PC-9 (cell line): ENCODE data around the gene DCAF12L1. TPM values are rescaled to one million over a fixed set of nuclear protein-coding genes. Genes with fewer than 3 reads are reported as not detected.

Experiments used
- BruUV-seq: library from RNA; stranded (reverse); fragments of 400-500 nt; replicated peaks from 2 replicates; lab custom pipeline; 2021; lab: Mats Ljungman, UMichigan
- CTCF ChIA-PET: fragments of 300-600 bp; sonication (Branson Sonifier 250); formaldehyde crosslinking; loops from one replicate; lab custom pipeline; 2022; ENCODE audit warnings: antibody characterized with exemption; lab: Charles Lee
- POLR2A ChIA-PET: fragments of 300-600 bp; sonication (Branson Sonifier 250); formaldehyde crosslinking; loops from one replicate; lab custom pipeline; 2022; ENCODE audit warnings: antibody characterized with exemption; ENCODE audit not compliant: unreplicated experiment; lab: Charles Lee
- DNase-seq, 2 experiments: peaks; one replicate each; pipeline versions ENCODE4 v3.0.0 to v3.0.0-alpha.2; 2015 to 2022; ENCODE audit warnings: mixed read lengths in 1 of 2
- H2AFZ ChIP-seq: fragments of 200-600 bp; sonication (generic); 2 replicates; pipeline ENCODE4 v1.8.1; 2017; ENCODE audit warnings: antibody characterized with exemption
- H3F3A ChIP-seq: fragments of 200-600 bp; sonication (generic); 2 replicates; pipeline ENCODE4 v1.8.1; 2017; ENCODE audit warnings: antibody characterized with exemption, mild to moderate bottlenecking, low read depth; ENCODE audit not compliant: insufficient read depth
- H3K27ac ChIP-seq: fragments of 200-600 bp; sonication (generic); 2 replicates; pipeline ENCODE4 v1.6.1; 2016; ENCODE audit warnings: mixed run types
- H3K27me3 ChIP-seq: fragments of 200-600 bp; sonication (generic); 2 replicates; pipeline ENCODE4 v1.6.1; 2016; ENCODE audit warnings: low read depth, mixed run types; ENCODE audit not compliant: insufficient read depth
- H3K36me3 ChIP-seq: fragments of 200-600 bp; sonication (generic); 2 replicates; pipeline ENCODE4 v1.6.1; 2016; ENCODE audit warnings: low read depth, mixed run types
- H3K4me1 ChIP-seq: fragments of 200-600 bp; sonication (generic); replicated peaks from 2 replicates; pipeline ENCODE4 v1.6.1; 2016; ENCODE audit warnings: mixed run types; ENCODE audit not compliant: insufficient read depth
- H3K4me2 ChIP-seq: fragments of 200-600 bp; sonication (generic); 2 replicates; pipeline ENCODE4 v1.6.1; 2017; ENCODE audit warnings: mixed run types
- H3K4me3 ChIP-seq: fragments of 200-600 bp; sonication (generic); 2 replicates; pipeline ENCODE4 v1.6.1; 2016; ENCODE audit warnings: mixed run types
- H3K79me2 ChIP-seq: fragments of 200-600 bp; sonication (generic); 2 replicates; pipeline ENCODE4 v1.6.1; 2017; ENCODE audit warnings: low read depth, mixed run types
- H3K9me2 ChIP-seq: fragments of 200-600 bp; sonication (generic); 2 replicates; pipeline ENCODE4 v1.8.1; 2017; ENCODE audit warnings: mild to moderate bottlenecking; ENCODE audit not compliant: insufficient read depth
- H3K9me3 ChIP-seq: fragments of 200-600 bp; sonication (generic); 2 replicates; pipeline ENCODE4 v1.8.1; 2016; ENCODE audit warnings: low read depth; ENCODE audit not compliant: insufficient read depth
- H4K20me1 ChIP-seq: fragments of 200-600 bp; sonication (generic); 2 replicates; pipeline ENCODE4 v1.8.1; 2017; ENCODE audit not compliant: insufficient read depth
- CTCF ChIP-seq: fragments of 200-600 bp; sonication (generic); conservative IDR thresholded peaks from 2 replicates; pipeline ENCODE4 v1.6.1; 2017; ENCODE audit warnings: mixed run types, antibody characterized with exemption, mild to moderate bottlenecking, moderate library complexity
- EZH2 ChIP-seq: fragments of 200-600 bp; sonication (generic); IDR thresholded peaks from 2 replicates; pipeline ENCODE4 v1.8.0; 2017; ENCODE audit warnings: antibody characterized with exemption, low read depth
- intact Hi-C: fragments of 100-400 bp; cut with micrococcal nuclease; formaldehyde crosslinking; loops from one replicate; pipeline ENCODE4 v1.10.0; 2022; ENCODE audit not compliant: unreplicated experiment
- total RNA-seq: library from RNA; stranded (reverse); gene quantifications from 2 replicates; pipeline ENCODE4 v1.2.3, GENCODE V29; 2021

DCAF12L1 gene
- total RNA-seq, 1 experiment from 2014 or later = not detected

DNA sequence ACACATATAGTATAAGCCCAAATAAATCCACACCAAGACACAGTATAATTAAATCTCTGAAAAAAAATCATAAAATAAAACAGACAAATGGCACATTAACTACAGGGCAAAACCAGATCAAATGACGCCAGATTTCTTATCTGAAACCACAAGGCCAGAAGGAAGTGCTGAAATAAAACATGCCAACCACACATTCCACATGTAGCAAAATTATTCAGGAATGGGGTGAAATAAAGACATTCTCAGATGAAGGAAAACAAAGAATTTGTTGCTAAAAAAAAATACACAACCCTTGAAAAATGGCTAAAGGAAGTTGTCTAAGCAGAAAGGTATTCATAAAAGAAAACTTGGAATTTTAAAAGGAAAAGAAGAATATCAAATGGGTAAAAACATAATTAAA is 4.5 kb upstream of the DCAF12L1 start:
- no TSS peak for BruUV-seq
- Histone ChIP-seq H3K27me3 (no peaks in the 10 kb centered on the region), H2AFZ (no peak overlapping the region), H3K36me3 (no peaks in the 10 kb centered on the region), H3K4me2 (no peak overlapping the region), H3K27ac (no peak overlapping the region), H3K4me3 (no peak overlapping the region), H4K20me1 (no peaks in the 10 kb centered on the region), H3K9me2 (no peaks in the 10 kb centered on the region), H3K79me2 (no peaks in the 10 kb centered on the region), H3K9me3 (no peaks in the 10 kb centered on the region), H3F3A (no peaks in the 10 kb centered on the region), H3K4me1 (no peaks in the 10 kb centered on the region)
- intact Hi-C loops = no loop called here
- DNase-seq = no peak
- POLR2A ChIA-PET = no interaction called here
- TF ChIP-seq EZH2 (no peak), CTCF (no peak)
- CTCF ChIA-PET = no interaction called here

DNA sequence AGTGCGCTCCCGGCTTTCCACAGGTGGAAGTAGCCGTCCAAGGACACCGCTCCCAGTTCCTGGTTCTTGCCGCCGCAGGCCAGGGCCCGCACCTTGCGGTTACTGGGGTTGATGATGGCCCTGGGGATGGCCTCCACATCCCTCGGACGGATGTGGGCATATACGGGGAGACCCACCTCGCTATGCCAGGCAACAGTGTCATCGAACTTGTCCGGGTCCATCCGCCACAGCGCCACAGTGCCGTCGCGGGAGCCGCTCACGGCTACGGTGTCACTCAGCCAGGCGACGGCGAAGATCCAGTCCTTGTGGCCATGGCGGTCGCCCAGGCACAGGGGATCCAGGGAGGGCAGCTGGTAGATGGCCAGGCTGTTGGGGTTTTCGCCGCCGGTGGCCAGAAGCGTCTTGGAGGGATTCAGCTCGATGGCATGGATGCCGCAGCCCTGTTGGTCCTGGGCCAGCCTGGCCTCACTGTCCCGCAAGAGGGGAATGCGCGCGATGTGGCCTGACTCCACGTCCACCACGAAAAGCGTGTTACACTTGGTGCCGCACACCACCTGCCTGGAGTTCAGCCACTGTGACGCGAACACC is 795 bp downstream of the DCAF12L1 start:
- H3K9me3 ChIP-seq = no peaks in the 10 kb centered on the region
- TF ChIP-seq CTCF = no peak
- TF ChIP-seq EZH2 = no peak
- no peak overlapping the region for H3K4me3 ChIP-seq
- DNase-seq = no peak
- no peak overlapping the region for H2AFZ ChIP-seq
- intact Hi-C loops = no loop called here
- H3K36me3 ChIP-seq = no peaks in the 10 kb centered on the region
- H3K79me2 ChIP-seq = no peaks in the 10 kb centered on the region
- no peak overlapping the region for H3K4me2 ChIP-seq
- H3K27ac ChIP-seq = no peak overlapping the region
- CTCF ChIA-PET = no interaction called here
- no peaks in the 10 kb centered on the region for H3K4me1 ChIP-seq
- POLR2A ChIA-PET = no interaction called here
- H3K27me3 ChIP-seq = no peaks in the 10 kb centered on the region
- H3F3A ChIP-seq = no peaks in the 10 kb centered on the region
- no peaks in the 10 kb centered on the region for H3K9me2 ChIP-seq
- no TSS peak for BruUV-seq
- H4K20me1 ChIP-seq = no peaks in the 10 kb centered on the region

DNA sequence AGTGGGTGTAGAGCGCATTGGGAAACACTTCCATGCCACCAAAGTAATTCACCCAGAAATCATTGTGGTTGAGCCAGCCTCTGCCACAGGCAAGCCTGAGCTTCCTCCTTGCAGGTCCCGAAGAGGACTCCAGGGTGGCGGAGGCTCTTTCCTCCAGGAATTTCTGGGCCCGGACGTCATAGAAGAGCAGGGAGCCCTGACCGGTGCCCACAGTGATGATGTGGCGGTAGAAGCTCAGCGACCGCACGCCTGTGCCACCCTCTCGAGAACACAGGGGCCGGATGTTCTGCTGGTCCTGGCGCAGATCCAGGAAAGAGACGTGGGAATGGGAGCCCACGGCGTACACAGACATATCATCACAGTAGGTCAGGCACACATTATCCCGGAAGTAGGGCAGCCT is 1.3 kb downstream of the DCAF12L1 start:
- ChIA-PET POLR2A (no interaction called here), CTCF (no interaction called here)
- H3F3A ChIP-seq = no peaks in the 10 kb centered on the region
- H3K79me2 ChIP-seq = no peaks in the 10 kb centered on the region
- no peak for DNase-seq
- intact Hi-C loops = no loop called here
- no peak overlapping the region for H2AFZ ChIP-seq
- no peaks in the 10 kb centered on the region for H3K9me3 ChIP-seq
- no peaks in the 10 kb centered on the region for H4K20me1 ChIP-seq
- no peaks in the 10 kb centered on the region for H3K27me3 ChIP-seq
- H3K4me3 ChIP-seq = no peak overlapping the region
- H3K9me2 ChIP-seq = no peaks in the 10 kb centered on the region
- H3K36me3 ChIP-seq = no peaks in the 10 kb centered on the region
- no peak overlapping the region for H3K4me2 ChIP-seq
- BruUV-seq = no TSS peak
- TF ChIP-seq EZH2 (no peak), CTCF (no peak)
- H3K27ac ChIP-seq = no peak overlapping the region
- no peaks in the 10 kb centered on the region for H3K4me1 ChIP-seq
